CD14-positive monocyte (primary cell): ENCODE data around the gene RTN1. TPM values are rescaled to one million over a fixed set of nuclear protein-coding genes. Genes with fewer than 3 reads are reported as not detected.

Experiments used
- DNase-seq, 3 donors: peaks; one replicate each; pipeline ENCODE4 v3.0.0-alpha.2; 2011 to 2022
- H2AFZ ChIP-seq: 2 replicates; pipeline ENCODE4 v1.6.0; 2012; ENCODE audit warnings: mild to moderate bottlenecking, low read depth, low read length, inconsistent platforms; ENCODE audit not compliant: insufficient read depth, poor library complexity, severe bottlenecking
- H3K27ac ChIP-seq, 2 donors: 1 replicate in 1 of 2; 2 replicates in 1 of 2; pipeline ENCODE4 v1.5.1; 2012 to 2013; ENCODE audit warnings: low read length in 2 of 2, control low read depth in 1 of 2, inconsistent platforms in 1 of 2, low read depth in 1 of 2, mild to moderate bottlenecking in 1 of 2
- H3K27me3 ChIP-seq, 2 donors: one replicate each; pipeline versions ENCODE4 v1.6.0 to v1.6.1; 2011 to 2013; ENCODE audit warnings: low read length in 2 of 2; ENCODE audit not compliant: control insufficient read depth in 2 of 2, insufficient read depth in 2 of 2
- H3K36me3 ChIP-seq, 2 donors: replicated peaks in 1 of 2; 1 replicate in 1 of 2; 2 replicates in 1 of 2; pipeline versions ENCODE4 v1.5.1 to v1.6.1; 2012 to 2013; ENCODE audit warnings: low read length in 2 of 2, control low read depth in 1 of 2, inconsistent platforms in 1 of 2, mild to moderate bottlenecking in 1 of 2; ENCODE audit not compliant: insufficient read depth in 2 of 2, control insufficient read depth in 1 of 2
- H3K4me1 ChIP-seq, 2 donors: 1 replicate in 1 of 2; 2 replicates in 1 of 2; pipeline versions ENCODE4 v1.5.1 to v1.6.1; 2012 to 2013; ENCODE audit warnings: low read length in 2 of 2, control low read depth in 1 of 2, inconsistent platforms in 1 of 2, mild to moderate bottlenecking in 1 of 2, moderate library complexity in 1 of 2; ENCODE audit not compliant: insufficient read depth in 2 of 2, control insufficient read depth in 1 of 2
- H3K4me2 ChIP-seq: replicated peaks from 2 replicates; pipeline ENCODE3; 2012; ENCODE audit warnings: low read length, moderate library complexity, mild to moderate bottlenecking; ENCODE audit not compliant: poor library complexity, severe bottlenecking; ENCODE audit errors: extremely low read depth
- H3K4me3 ChIP-seq, 3 experiments: fragments of 200-600 bp in 1 of 3; sonication (generic) in 1 of 3; replicated peaks in 1 of 3; 1 replicate in 2 of 3; 2 replicates in 1 of 3; pipeline ENCODE4 v1.5.1; 2011 to 2013; ENCODE audit warnings: low read length in 3 of 3, mild to moderate bottlenecking in 3 of 3, control low read depth in 2 of 3, low read depth in 2 of 3, inconsistent platforms in 1 of 3, moderate library complexity in 1 of 3
- H3K79me2 ChIP-seq: 2 replicates; pipeline ENCODE4 v1.6.0; 2012; ENCODE audit warnings: mild to moderate bottlenecking, control low read depth, inconsistent platforms, low read length, moderate library complexity; ENCODE audit not compliant: insufficient read depth
- H3K9ac ChIP-seq: 2 replicates; pipeline ENCODE4 v1.6.0; 2017; ENCODE audit warnings: low read length, mild to moderate bottlenecking; ENCODE audit not compliant: insufficient read depth, poor library complexity, severe bottlenecking
- H3K9me3 ChIP-seq, 2 donors: replicated peaks in 1 of 2; 1 replicate in 1 of 2; 2 replicates in 1 of 2; pipeline versions ENCODE4 v1.5.1 to v1.6.1; 2012 to 2013; ENCODE audit warnings: low read length in 2 of 2, control low read depth in 1 of 2; ENCODE audit not compliant: control insufficient read depth in 1 of 2, insufficient read depth in 1 of 2
- H4K20me1 ChIP-seq: 2 replicates; pipeline ENCODE4 v1.6.0; 2012; ENCODE audit warnings: mild to moderate bottlenecking, low read length, control low read depth, moderate library complexity; ENCODE audit not compliant: insufficient read depth
- H3K27ac Mint-ChIP-seq, 7 donors: one replicate each; pipeline ENCODE4 v1.8.0; 2020; ENCODE audit warnings: mild to moderate bottlenecking in 7 of 7, mixed read lengths in 7 of 7, moderate library complexity in 6 of 7, inconsistent platforms in 2 of 7
- H3K27me3 Mint-ChIP-seq, 3 donors: one replicate each; pipeline ENCODE4 v1.8.0; 2021 to 2022; ENCODE audit warnings: low read depth in 3 of 3, mild to moderate bottlenecking in 3 of 3, mixed read lengths in 3 of 3, moderate library complexity in 3 of 3, inconsistent platforms in 1 of 3
- H3K36me3 Mint-ChIP-seq, 2 donors: one replicate each; pipeline ENCODE4 v1.8.0; 2020; ENCODE audit warnings: mixed read lengths in 2 of 2, inconsistent platforms in 1 of 2, mild to moderate bottlenecking in 1 of 2
- H3K4me1 Mint-ChIP-seq: one replicate; pipeline ENCODE4 v1.8.0; 2020; ENCODE audit warnings: mild to moderate bottlenecking, mixed read lengths
- H3K4me3 Mint-ChIP-seq, 2 donors: one replicate each; pipeline ENCODE4 v1.8.0; 2020; ENCODE audit warnings: mild to moderate bottlenecking in 2 of 2, mixed read lengths in 2 of 2, moderate library complexity in 1 of 2
- H3K9me3 Mint-ChIP-seq, 7 donors: one replicate each; pipeline ENCODE4 v1.8.0; 2020 to 2022; ENCODE audit warnings: mixed read lengths in 7 of 7, mild to moderate bottlenecking in 6 of 7, moderate library complexity in 6 of 7, inconsistent platforms in 2 of 7
- CTCF ChIP-seq: fragments of 200-600 bp; IDR thresholded peaks from one replicate; pipeline ENCODE4 v1.8.0; 2022; ENCODE audit warnings: antibody characterized with exemption, mild to moderate bottlenecking
- WGBS: methylation state at CpG from one replicate; pipeline ENCODE4 v1.1.5; 2013; ENCODE audit warnings: missing lambda C conversion rate; ENCODE audit not compliant: insufficient coverage; 5-methylcytosine and 5-hydroxymethylcytosine counted together
- intact Hi-C, 2 donors: fragments of 100-400 bp; cut with micrococcal nuclease; formaldehyde crosslinking; loops; one replicate each; pipeline versions ENCODE4 v1.15.0 to v1.15.1; 2023
- polyA plus RNA-seq, 3 donors: library from polyadenylated mRNA; depleted of rRNA in 1 of 3; unstranded in 2 of 3; stranded (reverse) in 1 of 3; fragments of 300-500 nt in 2 of 3; fragments of >200 nt in 1 of 3; fragmentation: Illumina TruSeq in 2 of 3; gene quantifications; 1 replicate in 2 of 3; 2 replicates in 1 of 3; pipeline ENCODE4 v1.2.3, GENCODE V29; 2012 to 2021

The RTN1 gene
- polyA plus RNA-seq, 3 donors = 40.2 to 75.1 (median 55.0) TPM

DNA sequence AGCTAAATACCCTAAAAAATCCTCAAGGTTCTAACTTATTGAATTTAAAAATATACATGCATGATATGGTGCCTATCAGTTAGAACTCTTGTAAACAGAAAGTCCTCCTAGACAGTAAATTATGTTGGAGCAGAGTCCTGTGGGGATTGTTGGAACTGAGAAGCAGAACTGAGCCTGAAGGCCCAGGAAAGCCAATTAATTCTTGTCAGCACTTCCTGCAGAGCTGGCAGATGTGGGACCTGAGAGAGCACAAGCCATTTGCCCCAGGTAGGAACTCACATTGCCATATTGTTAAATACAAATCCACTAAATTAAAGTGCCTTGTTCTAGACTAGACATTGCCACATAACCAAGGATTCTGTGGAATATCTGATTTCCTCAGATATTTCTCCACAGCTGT, 117.1 kb downstream of the RTN1 start:
- Histone ChIP-seq H3K27me3 (no peaks in the 10 kb centered on the region), H3K9me3 (no peaks in the 10 kb centered on the region), H4K20me1 (peaks cover 73% of the 10 kb centered on the region), H3K4me2 (no peak overlapping the region), H2AFZ (no peak overlapping the region), H3K4me3 (no peak overlapping the region), H3K27ac (no peak overlapping the region), H3K36me3 (no peaks in the 10 kb centered on the region), H3K79me2 (no peaks in the 10 kb centered on the region), H3K9ac (no peak overlapping the region), H3K4me1 (no peaks in the 10 kb centered on the region)
- no peak overlapping the region for H3K4me3 Mint-ChIP-seq
- no peak for TF ChIP-seq CTCF
- no peaks in the 10 kb centered on the region for H3K36me3 Mint-ChIP-seq
- DNase-seq = no peak
- no peak overlapping the region for H3K27ac Mint-ChIP-seq
- H3K4me1 Mint-ChIP-seq = no peaks in the 10 kb centered on the region
- H3K9me3 Mint-ChIP-seq = peaks cover 0 to 7% (median 2%) of the 10 kb centered on the region in 7 donors
- intact Hi-C loops = no loop called here
- H3K27me3 Mint-ChIP-seq = no peaks in the 10 kb centered on the region

DNA sequence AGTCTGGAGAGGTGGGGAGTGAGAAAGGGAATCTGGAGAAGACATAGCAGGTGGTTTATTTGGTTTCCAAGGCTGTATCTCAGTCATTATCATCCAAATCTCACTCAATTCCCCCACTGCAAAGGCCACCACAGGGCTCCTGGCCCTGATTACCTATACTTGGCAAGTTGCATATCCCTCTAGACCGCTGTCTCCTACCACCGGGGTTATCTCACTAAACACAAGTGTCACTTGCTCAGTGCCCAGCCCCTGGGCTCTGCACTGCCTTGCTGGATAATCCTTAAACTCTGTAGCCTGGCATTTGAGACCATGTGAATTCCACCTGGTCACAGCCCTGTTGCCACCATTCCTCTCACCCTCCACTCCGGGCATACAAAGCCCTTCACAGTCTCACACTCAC, 119.0 kb downstream of the RTN1 start:
- H3K36me3 ChIP-seq = no peaks in the 10 kb centered on the region
- H3K79me2 ChIP-seq = no peaks in the 10 kb centered on the region
- WGBS = 100% methylated on average over 3 of the region's 3 CpGs
- H4K20me1 ChIP-seq = peaks cover 73% of the 10 kb centered on the region
- no peak overlapping the region for H3K9ac ChIP-seq
- H3K4me3 ChIP-seq = no peak overlapping the region
- no peak for DNase-seq
- Mint-ChIP-seq H3K4me3 (no peak overlapping the region), H3K4me1 (no peaks in the 10 kb centered on the region), H3K27ac (peak overlapping the region in 2 of 7 donors; percentile 6 to 26), H3K9me3 (peaks cover 0 to 1% (median 0%) of the 10 kb centered on the region in 7 donors), H3K36me3 (no peaks in the 10 kb centered on the region), H3K27me3 (no peaks in the 10 kb centered on the region)
- H2AFZ ChIP-seq = no peak overlapping the region
- intact Hi-C loops = no loop called here
- H3K9me3 ChIP-seq = no peaks in the 10 kb centered on the region
- H3K4me2 ChIP-seq = no peak overlapping the region
- H3K4me1 ChIP-seq = no peaks in the 10 kb centered on the region
- TF ChIP-seq CTCF = no peak
- no peak overlapping the region for H3K27ac ChIP-seq
- no peaks in the 10 kb centered on the region for H3K27me3 ChIP-seq
